ENCODE measurements around the gene CASK. TPM values are rescaled to one million over a fixed set of nuclear protein-coding genes. Genes with fewer than 3 reads are reported as not detected.

Gene CASK
- 20.4 to 24.9 TPM (median 23.4 TPM) in 5 replicates for total RNA-seq (2022; extraction: Qiagen RNA extraction)

GRCh38 chrX:41923211-41923977, at the start of gene CASK:
Gene CASK, minus strand, starts transcription at chrX:41923554. Its CDS starts 566 bp downstream, at chrX:41922988.

GRCh38 chrX:41723826-41724225, 199.5 kb downstream of the CASK start, which contains the start of gene GPR82:
Gene GPR82, plus strand, starts transcription at chrX:41724181. Its CDS starts 2,846 bp downstream, at chrX:41727027.

GRCh38 chrX:41688835-41689234, 234.5 kb downstream of the CASK start, which contains the start of gene GPR34:
Gene GPR34, plus strand, starts transcription at chrX:41688973. Its CDS starts 6,661 bp downstream, at chrX:41695634.

Other genes with a start within 250 kb of the CASK start
- gene GPR34, start 234.6 kb downstream of the CASK start, total RNA-seq (2022; extraction: Qiagen RNA extraction): 0.06 to 0.08 TPM (median 0.06 TPM) in 3 of 5 replicates, not detected in the others
- not detected in 5 replicates for gene GPR82, start 199.4 kb downstream of the CASK start, total RNA-seq (2022; extraction: Qiagen RNA extraction)